T-helper 2 cell treated with Interferon-gamma antibody and Interleukin-4, amounts not matched to agents 100 ng/mL and 5 ng/mL, for 36 hours (primary cell): Measurements from ENCODE around the gene TUBA3D. TPM values are rescaled to one million over a fixed set of nuclear protein-coding genes. Genes with fewer than 3 reads are reported as not detected.
"Not testable (repeated sequence)": the region's sequence is repeated elsewhere in the genome, so short reads cannot be mapped to it uniquely, and the experiment has no call there.

Experiments
- intact Hi-C: fragments of 100-400 bp; cut with micrococcal nuclease; formaldehyde crosslinking; loops from one replicate; pipeline ENCODE4 v1.15.1; 2023
- total RNA-seq: library from RNA; stranded (reverse); gene quantifications from 2 replicates; pipeline ENCODE4 v1.2.3, GENCODE V29; 2022

The TUBA3D gene
- total RNA-seq, 1 donor from 2014 or later, result not detected

DNA sequence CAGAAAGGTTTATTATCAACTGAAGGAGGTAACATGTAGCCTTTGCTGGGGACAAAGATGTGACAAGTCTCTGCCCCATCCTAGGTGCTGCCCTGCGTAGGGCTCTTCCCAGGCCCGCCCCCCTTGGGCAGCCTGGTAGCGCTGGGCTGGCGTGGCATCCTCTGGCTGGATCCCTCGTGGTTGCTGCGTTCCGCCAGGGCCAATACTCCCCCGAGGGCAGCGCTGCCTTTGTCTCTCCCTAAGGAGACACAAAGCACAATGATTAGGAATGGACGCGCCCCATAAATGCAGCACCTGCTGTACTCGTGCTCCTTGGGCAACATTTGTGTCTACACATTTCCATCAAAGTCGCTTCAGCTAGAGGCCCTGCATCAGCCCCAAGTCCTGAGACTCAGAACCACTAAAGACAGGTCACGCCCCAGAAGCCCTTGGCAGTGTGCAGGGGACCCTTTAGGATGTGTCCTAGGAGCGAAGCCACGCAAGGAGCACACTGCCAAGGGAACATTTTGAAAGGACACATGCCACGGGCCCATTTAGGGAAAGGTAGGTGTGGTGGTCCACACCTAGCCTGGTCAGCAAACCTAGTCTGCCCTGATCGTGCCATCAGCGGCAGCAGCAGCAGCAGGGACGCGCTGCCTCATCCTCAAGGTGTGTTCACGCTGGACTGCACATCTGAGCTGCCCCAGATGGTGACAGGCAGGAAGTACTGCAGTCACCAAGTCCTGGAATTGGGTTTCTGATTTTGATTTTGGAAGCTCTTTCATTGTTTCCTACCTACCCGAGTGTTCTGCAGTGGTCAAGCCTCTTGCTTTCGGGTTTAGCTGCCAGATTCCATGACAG, 8.3 kb downstream of the TUBA3D start:
- intact Hi-C loops, result not testable (repeated sequence)

DNA sequence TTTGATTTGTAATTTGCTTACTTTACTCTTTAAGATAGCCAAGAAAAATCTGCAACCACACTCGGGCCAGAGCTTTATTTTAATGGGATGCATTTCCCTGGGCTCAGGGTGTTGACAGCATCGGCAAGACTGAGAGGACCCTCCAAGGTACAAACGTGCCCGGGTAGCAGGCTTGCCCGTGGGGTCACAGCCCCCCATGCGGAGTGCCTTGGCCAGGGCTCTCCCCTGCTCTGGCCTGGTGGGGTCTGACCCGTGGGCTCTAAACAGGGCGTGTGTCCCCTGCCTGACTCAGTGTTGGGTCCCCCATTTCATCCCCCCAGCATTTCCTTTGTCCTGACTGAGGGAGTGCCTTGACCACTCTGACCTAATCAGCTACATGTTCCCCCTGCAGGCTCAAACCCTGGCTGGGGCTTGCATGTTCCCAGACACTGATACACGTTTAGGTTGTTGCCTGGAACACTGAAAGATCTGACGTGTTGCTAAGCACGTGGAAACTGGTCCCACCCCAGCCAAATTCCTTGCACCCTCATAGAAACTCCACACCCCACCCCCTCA, 9.1 kb downstream of the TUBA3D start:
- intact Hi-C loops, result not testable (repeated sequence)

DNA sequence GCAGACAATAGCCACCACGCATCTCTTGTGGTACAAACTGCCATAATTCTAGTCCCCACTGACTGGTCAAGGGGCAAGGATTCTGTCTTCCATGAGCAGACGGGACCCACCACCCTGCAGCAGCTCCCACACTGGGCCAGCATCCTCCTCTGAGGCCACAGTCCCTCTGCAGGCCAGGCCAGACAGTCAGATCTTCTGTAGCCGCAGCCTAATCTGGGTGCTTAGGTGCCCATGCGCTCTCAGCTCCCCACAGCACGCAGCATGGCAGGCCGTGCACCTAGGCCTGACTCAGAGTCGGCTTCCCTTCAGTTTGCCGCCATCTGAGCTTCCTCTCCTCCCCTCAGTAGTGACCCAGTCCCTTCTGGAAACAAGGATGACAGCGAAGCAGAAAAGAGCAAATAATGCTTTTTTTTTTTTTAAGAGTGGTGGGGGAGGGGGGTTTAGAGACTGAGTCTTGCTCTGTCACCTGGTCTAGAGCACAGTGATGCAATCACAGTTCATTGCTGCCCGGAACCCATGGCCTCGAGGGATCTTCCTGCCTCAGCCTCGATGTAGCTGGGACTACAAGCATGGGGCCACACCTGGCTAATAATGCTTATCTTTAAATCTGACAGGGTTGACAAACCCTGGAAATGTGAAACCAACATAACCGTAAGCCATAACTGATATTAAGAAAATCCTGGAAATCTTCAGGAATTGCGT, 10.4 kb downstream of the TUBA3D start:
- intact Hi-C loops, result not testable (repeated sequence)

DNA sequence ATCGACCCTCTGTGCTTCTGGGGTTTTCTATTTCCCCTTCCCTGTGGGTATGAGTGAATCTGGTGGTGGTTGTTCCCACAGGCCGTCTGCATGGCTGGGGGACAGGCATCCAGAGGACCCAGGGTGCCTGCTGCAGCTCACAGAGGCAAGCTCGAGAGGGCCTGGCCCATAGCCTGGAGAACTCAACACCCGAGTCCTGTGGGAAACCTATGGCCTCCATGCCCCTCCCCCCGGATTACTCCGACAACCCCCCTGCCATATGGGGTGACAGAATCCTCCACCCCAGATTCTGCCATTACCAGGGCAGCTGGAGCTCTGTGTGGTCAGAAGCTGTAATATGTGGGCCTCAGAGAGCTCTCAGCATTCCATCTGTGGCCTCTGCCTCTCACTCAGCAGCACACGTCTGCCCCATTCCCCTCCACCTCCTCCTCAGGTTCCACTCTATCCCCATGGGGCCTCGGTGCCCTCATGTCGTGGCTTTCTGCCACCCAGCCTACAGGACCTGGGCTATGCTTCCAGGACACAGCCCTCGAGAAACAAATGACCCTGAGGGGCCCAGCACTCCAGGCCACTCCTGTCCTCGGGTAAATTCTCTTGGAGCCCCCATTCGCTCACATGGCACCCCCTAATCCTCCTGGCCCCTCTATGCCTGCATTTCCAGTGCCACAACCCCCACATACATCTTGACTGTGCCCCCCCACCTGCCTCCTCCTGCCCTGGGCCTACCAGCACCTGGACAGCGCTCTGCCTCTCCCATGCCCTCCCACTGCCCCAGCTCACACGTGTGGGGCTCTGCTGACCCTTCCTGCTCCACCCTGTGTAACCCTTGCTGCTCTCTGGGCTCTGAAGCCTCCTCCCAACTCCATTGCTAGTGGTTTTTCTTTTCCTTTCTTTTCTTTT, 12.6 kb downstream of the TUBA3D start:
- intact Hi-C loops, result no loop called here

DNA sequence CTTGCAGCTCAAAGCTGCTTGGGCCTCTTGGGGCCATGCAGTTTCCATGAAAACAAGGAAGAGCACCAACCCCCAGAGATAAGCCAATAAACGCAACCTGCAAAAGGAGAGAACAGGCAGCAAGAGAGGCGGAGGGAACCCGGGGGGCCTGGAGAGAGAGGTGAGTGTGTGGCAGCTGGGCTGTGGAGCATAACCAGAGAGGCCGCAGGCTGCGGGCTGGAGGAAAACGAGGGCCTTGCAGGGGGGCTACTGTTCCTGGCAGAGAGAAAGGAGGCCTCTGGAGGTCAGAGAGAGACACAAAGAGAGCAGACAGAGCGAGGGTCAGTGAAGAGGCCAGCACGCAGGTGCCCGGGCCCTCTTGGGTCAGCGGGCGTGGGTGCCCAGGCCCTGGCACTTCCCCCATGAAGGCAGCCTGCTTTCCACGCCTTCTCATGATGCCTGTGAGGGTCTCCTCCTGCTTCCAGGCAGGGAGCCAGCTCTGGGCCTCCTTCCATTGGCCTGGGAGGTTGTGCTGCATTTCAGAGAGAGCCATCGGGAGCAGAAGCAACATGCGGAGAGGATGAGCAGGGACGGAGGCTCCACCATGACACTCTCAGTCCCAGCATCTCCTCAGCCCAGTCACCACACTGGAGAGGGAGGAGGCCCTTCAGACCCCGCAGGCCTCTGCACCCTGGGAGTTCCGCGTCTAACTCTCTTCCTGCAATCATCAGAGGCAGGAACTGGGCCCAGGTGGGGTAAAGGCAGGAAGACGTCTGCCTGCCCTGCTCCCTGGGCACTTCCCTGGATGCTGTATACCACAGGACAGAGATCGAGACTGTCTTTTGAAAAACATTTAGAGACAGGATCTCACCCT, 14.9 kb downstream of the TUBA3D start:
- intact Hi-C loops, result loop anchor here (5.0 kb wide), 2 partner anchors 1149 to 1309 kb away; partner anchors contain the start of genes IMP4, MZT2B and SMPD4

DNA sequence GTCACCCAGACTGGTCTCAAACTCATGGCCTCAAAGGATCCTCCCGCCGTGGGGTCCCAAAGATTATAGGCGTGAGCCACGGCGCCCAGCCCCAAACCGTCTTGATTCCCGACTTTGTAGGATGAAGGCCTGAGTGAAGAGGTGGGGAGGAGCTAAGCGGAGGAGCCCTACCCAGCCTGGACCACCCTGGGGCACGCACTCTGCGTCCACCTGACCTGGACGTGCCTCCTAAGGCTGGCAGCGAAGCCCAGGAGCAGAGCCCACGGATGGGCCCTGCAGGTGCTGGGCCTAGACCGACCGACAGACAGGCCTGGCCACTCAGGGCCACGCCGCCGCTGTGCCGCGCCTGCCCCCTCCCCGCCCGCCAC, 15.5 kb downstream of the TUBA3D start:
- intact Hi-C loops, result loop anchor here (5.0 kb wide), 2 partner anchors 1149 to 1309 kb away; partner anchors contain the start of genes IMP4, MZT2B and SMPD4

DNA sequence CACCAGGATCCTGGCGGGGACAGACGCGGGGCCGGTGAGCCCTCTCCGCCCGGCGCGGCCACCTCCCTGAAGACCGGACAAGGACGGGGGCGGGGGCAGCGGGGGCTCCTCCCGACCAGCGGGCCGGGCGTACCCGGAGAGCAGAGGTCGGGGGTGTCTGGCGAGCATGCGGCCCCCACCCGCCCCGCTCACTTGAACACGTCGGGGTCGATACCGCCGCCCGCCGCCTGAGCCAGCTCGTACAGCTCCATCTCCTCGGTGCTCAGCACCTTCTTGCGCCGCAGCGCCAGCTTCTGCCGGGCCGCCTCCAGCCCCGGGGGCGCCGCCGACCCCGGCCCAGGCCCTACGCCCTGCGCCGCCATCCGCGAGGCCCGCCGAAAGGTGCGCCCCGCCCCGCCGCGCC, 16.1 kb downstream of the TUBA3D start, which contains the start of gene MZT2A:
MZT2A (minus strand) TSS at position 383 of the 403 bp plus-strand sequence; CDS start at position 362, 21 bp downstream.
- intact Hi-C loops, result loop anchor here (1.0 to 5.0 kb wide), 7 partner anchors 35 to 1310 kb away; partner anchors contain the start of genes CCDC74A, FAM168B, IMP4 and MZT2B

DNA sequence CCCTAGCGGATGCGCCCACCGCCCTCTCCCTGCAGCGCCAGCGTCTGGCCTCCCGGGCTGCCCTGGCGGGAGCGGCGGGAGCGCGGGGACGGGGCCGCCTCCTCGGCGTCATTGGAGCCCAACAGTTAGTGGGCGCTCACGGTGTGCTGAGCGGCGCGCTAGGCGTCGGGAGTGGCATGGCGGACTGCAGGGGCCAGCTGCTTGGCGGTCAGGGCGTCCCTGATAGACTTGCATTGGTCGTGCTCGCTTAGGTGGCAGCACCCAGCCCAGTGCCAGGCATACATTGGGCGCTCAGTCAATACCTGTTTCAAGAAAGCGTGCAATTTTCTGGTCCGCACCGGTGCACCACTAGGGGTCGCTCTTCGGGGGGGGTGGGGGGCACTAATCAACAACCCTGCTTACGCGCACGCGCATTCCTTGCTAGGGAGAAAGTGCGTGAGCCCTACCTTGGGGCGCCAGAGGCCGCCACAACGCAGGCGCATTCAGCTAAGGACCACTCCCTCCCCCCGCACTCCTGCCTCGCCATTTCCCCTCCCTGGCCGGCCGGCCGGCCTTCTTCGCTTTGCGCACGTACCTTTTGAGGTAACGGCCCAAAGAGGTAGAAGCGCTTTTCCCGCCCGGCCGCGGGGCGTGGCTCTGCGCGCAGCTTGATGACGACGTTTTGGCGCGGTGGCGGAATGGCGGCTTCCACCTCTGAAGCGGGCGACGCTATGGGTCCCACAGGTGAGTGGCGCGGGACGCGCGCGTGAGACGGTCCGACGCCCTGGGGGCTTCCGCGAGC, 16.7 kb downstream of the TUBA3D start:
- intact Hi-C loops, result loop anchor here (1.0 to 5.0 kb wide), 7 partner anchors 35 to 1310 kb away; partner anchors contain the start of genes CCDC74A, FAM168B, IMP4 and MZT2B

DNA sequence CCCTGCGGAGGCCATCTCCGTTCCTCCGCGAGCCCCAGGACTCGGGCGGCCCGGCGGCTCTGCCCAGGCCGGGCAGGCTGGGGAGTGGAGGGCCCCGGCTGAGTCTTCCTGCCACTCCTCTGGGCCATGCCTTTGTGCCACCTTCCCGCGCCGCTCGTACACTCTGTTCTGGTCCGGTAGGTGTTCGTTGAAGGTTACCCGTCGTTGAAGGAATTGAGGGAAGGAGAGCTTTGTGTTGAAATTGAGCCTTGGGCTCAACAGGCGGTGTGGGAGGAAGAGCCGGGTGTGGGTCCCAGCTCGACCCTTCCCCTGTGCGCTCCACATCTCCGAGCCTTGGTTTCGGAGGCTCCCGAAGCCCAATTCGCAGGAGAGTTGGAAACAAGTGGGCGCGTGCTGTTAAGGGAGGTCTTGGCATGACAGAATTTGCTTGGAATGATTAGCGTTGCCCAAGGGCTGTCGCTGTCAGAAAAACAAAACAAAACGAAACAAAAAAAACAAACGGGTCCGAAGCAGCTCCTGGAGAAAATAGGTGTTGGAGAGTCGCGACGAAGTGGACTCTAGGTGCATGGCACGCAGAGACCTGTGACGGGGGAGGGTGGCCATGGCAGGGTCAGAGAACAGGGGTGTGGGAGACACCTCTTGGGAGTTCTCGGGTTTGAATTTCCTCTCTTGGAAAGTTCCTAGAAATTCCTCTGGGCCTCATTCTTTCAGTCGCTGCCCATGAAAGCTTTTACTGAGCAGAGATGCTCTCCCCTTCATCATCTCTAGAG, 17.5 kb downstream of the TUBA3D start:
- intact Hi-C loops, result loop anchor here (2.0 to 5.0 kb wide), 4 partner anchors 389 to 1311 kb away; partner anchors contain the start of genes FAM168B, IMP4, MZT2B and PLEKHB2

DNA sequence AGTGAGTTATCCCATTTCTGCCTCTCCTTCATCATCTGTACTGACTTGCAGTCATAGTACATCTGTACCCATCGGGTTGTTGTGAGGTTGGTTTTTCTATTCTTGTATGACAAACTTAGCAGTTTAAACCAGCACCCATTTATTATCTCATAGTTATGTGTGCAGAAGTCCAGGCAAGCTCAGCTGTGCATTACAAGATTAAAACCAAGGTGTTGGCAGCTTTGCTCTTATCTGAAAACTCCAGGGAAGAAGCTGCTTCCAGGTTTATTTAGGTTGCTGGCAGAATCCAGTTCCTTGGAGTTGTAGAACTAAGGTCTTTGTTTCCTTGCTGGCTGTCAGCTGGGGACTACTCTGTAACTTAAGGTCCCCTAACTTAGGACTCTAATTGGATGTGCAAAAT, 19.6 kb downstream of the TUBA3D start:
- intact Hi-C loops, result not testable (repeated sequence)

DNA sequence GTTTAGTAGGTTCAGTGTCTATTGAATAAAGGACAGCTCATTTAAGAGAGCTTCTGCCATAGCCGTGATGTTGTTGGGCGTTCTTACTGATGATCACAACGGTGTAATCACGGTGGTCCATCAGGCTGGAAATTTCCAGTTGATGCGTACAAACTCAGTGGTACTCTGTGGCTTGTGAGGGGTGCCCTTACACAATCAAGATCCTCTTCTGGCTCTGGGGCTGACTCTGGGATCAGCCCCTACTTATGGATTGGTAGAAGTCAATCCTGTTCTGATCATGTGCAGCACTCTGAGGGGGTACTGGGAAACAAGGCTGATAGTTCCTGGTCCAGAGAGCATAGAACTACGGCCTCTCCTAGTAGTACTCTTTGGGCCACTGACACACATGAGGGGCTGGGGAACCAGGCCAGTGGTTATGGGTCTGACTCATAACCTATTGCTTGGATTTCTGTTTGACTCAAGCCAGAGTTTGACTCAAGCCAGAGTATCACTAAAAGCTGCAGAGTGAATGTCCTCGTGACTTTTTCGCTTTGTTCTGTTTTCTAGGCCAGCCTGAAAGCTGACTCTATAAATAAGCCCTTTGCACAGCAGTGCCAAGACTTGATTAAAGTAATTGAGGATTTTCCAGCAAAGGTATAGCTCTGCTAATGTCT, 22.5 kb downstream of the TUBA3D start:
- intact Hi-C loops, result not testable (repeated sequence)

DNA sequence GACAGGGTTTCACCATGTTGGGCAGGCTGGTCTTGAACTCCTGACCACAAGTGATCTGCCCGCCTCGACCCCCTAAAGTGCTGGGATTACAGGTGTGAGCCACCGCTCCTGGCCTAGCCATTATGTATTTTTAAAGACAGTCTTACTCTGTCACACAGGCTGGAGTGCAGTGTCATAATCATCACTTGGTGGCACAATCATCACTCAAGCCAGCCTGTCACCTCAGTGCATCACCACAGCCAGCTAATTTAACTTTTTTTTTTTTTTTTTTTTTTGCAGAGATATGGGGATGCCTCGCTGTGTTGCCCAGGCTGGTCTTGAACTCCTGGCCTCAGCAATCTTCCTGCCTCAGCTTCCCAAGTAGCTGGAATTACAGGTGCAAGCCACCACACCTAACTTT, 27.7 kb downstream of the TUBA3D start:
- intact Hi-C loops, result not testable (repeated sequence)

DNA sequence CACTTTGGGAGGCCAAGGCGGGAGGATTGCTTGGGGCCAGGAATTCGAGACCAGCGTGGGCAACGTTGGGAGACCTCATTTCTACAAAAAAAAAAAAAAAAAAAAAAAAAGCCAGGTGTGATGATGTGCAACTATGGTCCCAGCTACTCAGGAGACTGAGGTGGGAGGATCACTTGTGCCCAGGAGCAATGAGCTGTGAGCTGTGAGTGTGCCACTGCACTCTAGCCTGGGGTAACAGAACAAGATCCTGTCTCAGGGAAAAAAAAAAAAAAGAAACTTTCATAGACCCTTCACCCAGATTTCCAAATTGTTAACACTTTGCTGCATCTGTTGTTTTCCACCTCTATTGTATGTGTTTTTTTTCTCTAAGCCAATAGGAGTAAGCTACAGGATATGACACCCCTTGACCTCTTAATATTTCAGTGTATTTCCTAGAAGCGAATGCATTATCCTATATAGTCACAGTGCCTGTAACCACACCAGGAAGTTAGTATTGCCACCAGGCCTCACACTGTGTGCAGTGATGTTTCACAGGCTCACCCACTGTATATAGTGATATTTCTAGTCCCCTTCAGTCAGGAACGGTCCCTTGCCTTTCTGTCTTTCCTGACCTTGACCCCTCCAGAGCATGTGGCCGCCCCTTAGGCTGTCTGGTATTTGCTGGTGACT, 28.3 kb downstream of the TUBA3D start:
- intact Hi-C loops, result not testable (repeated sequence)

DNA sequence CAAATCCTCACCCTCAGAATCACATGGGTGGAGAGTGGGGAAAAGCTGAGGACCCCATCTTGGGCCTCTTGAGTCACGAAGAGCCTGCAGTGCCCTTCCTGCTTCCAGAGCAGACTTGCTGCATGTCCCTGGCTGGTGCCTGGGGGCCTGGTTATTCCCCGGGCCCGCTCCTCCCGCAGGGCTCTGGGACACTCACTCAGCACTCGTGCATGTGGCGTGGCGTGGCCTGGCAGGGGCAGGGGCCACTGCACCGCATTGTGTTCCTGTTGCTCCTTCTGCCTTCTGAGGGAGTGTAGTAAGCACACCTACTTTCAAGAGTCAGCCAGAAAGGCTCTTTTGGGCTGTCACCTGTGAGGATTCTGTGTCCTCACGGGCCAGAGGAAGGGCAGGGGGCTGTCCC, 33.7 kb downstream of the TUBA3D start:
- intact Hi-C loops, result no loop called here

DNA sequence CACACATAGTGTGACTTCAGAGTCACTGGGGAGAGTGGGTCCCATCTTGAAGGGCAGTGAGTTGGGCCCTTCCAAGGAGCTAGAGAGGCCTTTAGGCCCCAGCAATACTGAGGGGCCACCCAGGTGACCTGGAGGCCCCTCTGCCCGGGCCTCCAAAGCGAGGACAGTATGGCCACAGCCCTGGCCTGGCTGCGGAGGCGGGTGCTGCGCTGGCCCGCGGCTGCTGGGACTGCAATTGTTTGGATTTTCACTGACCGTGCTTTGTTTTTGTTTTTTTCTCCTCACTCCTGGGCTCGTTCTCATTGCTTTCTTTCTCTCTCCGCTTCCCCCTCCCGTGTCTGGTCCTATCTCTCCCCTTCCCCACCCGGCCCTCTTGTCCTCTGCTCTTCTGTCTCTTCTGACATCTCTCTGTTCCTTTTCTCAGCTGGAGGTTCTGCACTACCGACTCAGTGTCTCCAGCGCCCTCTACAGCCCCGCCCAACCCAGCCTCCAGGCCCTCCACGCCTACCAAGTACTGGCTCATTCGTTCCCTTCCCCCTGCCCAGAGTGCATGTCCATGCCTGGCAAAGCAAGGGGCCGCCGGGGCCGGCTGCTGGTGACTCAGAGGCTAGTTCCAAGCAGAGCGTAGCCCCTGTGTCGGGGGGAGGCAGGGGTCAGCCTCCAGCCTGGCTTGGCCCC, 35.5 kb downstream of the TUBA3D start:
- intact Hi-C loops, result not testable (repeated sequence)
